Neural progenitor cell (in vitro differentiated cells): ENCODE results near the gene CFAP20DC. TPM values are rescaled to one million over a fixed set of nuclear protein-coding genes. Genes with fewer than 3 reads are reported as not detected.

Experiments used
- DNase-seq: peaks from one replicate; pipeline ENCODE4 v3.0.0-alpha.2; 2016; ENCODE audit warnings: low spot score
- H2AFZ ChIP-seq: fragments of 200-600 bp; sonication (generic); replicated peaks from 2 replicates; pipeline ENCODE4 v1.6.1; 2016; ENCODE audit warnings: antibody characterized with exemption
- H3F3A ChIP-seq: fragments of 200-600 bp; sonication (generic); 2 replicates; pipeline ENCODE4 v1.6.1; 2016; ENCODE audit warnings: antibody characterized with exemption, low read depth
- H3K27ac ChIP-seq: fragments of 200-600 bp; sonication (generic); 2 replicates; pipeline ENCODE4 v1.5.1; 2016; ENCODE audit warnings: mild to moderate bottlenecking
- H3K27me3 ChIP-seq: fragments of 200-600 bp; sonication (generic); 2 replicates; pipeline ENCODE4 v1.6.1; 2016; ENCODE audit warnings: mild to moderate bottlenecking, moderate library complexity
- H3K36me3 ChIP-seq: fragments of 200-600 bp; sonication (generic); 2 replicates; pipeline ENCODE4 v1.5.1; 2016
- H3K4me1 ChIP-seq: fragments of 200-600 bp; sonication (generic); 2 replicates; pipeline ENCODE4 v1.6.1; 2016; ENCODE audit warnings: mixed run types
- H3K4me2 ChIP-seq: fragments of 200-600 bp; sonication (generic); 2 replicates; pipeline ENCODE4 v1.6.1; 2016
- H3K4me3 ChIP-seq: fragments of 200-600 bp; sonication (generic); 2 replicates; pipeline ENCODE4 v1.5.1; 2016
- H3K79me2 ChIP-seq: fragments of 200-600 bp; sonication (generic); 2 replicates; pipeline ENCODE4 v1.6.1; 2016; ENCODE audit warnings: low read depth
- H3K9ac ChIP-seq: fragments of 200-600 bp; sonication (generic); 2 replicates; pipeline ENCODE4 v1.6.1; 2016
- H3K9me3 ChIP-seq: fragments of 200-600 bp; sonication (generic); 2 replicates; pipeline ENCODE4 v1.5.1; 2016; ENCODE audit warnings: low read depth
- H4K20me1 ChIP-seq: fragments of 200-600 bp; sonication (generic); 2 replicates; pipeline ENCODE4 v1.6.1; 2016; ENCODE audit warnings: low read depth
- H3K27ac Mint-ChIP-seq: 3 replicates; pipeline ENCODE4 v1.8.0; 2021; ENCODE audit warnings: mixed read lengths
- H3K27me3 Mint-ChIP-seq: 2 replicates; pipeline ENCODE4 v1.8.0; 2022; ENCODE audit warnings: low read depth, mild to moderate bottlenecking, inconsistent platforms, moderate library complexity, mixed read lengths; ENCODE audit not compliant: insufficient read depth
- H3K36me3 Mint-ChIP-seq: 3 replicates; pipeline ENCODE4 v1.8.0; 2021; ENCODE audit warnings: mixed read lengths
- H3K4me1 Mint-ChIP-seq: 3 replicates; pipeline ENCODE4 v1.8.0; 2021; ENCODE audit warnings: mixed read lengths
- H3K4me3 Mint-ChIP-seq: 3 replicates; pipeline ENCODE4 v1.8.0; 2021; ENCODE audit warnings: mild to moderate bottlenecking, moderate library complexity, mixed read lengths
- H3K9me3 Mint-ChIP-seq: 3 replicates; pipeline ENCODE4 v1.8.0; 2020; ENCODE audit warnings: mixed read lengths
- EZH2 ChIP-seq: fragments of 200-600 bp; sonication (generic); IDR thresholded peaks from 2 replicates; pipeline ENCODE4 v1.6.1; 2017; ENCODE audit warnings: antibody characterized with exemption, mild to moderate bottlenecking, moderate library complexity
- EZH2phosphoT487 ChIP-seq: fragments of 200-600 bp; sonication (generic); IDR thresholded peaks from 2 replicates; pipeline ENCODE4 v1.6.1; 2017; ENCODE audit warnings: antibody characterized with exemption
- total RNA-seq: library from RNA; depleted of rRNA; stranded (reverse); fragments of >200 nt; gene quantifications from 2 replicates; pipeline ENCODE4 v1.2.3, GENCODE V29; 2015; ENCODE audit warnings: low replicate concordance
- TF ChIP-seq, protein P1 (sequence below): fragments of 200-600 bp; sonication (generic); IDR thresholded peaks from 2 replicates; pipeline ENCODE4 v1.5.1; 2017; ENCODE audit warnings: antibody characterized with exemption, mild to moderate bottlenecking

CFAP20DC gene
- total RNA-seq, 1 donor from 2014 or later: 14.0 TPM

DNA sequence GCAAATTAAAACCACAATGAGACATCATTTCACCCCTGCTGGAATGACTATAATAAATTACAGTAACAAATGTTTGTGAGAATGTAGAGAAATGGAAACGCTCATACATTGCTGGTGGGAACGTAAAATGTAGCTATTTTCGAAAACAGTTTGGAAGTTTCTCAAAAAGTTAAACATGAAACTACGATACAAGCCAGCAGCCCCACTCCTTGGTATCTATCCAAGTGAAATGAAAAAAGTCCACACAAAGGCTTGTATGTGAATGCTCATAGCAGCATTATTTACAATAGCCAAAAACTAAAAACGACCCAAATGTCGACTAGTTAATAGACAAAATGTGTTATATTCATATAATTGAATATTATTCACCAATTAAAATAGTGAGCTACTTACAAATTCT is 22.9 kb upstream of the CFAP20DC start:
- Histone ChIP-seq H3K9ac (no peak overlapping the region), H3K9me3 (no peaks in the 10 kb centered on the region), H3K4me2 (no peak overlapping the region), H3K4me3 (no peak overlapping the region), H4K20me1 (no peaks in the 10 kb centered on the region), H2AFZ (no peak overlapping the region), H3K27ac (no peak overlapping the region), H3K27me3 (no peaks in the 10 kb centered on the region), H3F3A (no peaks in the 10 kb centered on the region), H3K79me2 (no peaks in the 10 kb centered on the region), H3K36me3 (no peaks in the 10 kb centered on the region), H3K4me1 (no peaks in the 10 kb centered on the region)
- Mint-ChIP-seq H3K4me3 (no peak overlapping the region), H3K36me3 (no peaks in the 10 kb centered on the region), H3K27me3 (no peaks in the 10 kb centered on the region), H3K9me3 (no peaks in the 10 kb centered on the region), H3K27ac (no peak overlapping the region), H3K4me1 (peaks cover 2% of the 10 kb centered on the region)
- TF ChIP-seq EZH2 (no peak), EZH2phosphoT487 (no peak)
- TF ChIP-seq, protein P1, sequence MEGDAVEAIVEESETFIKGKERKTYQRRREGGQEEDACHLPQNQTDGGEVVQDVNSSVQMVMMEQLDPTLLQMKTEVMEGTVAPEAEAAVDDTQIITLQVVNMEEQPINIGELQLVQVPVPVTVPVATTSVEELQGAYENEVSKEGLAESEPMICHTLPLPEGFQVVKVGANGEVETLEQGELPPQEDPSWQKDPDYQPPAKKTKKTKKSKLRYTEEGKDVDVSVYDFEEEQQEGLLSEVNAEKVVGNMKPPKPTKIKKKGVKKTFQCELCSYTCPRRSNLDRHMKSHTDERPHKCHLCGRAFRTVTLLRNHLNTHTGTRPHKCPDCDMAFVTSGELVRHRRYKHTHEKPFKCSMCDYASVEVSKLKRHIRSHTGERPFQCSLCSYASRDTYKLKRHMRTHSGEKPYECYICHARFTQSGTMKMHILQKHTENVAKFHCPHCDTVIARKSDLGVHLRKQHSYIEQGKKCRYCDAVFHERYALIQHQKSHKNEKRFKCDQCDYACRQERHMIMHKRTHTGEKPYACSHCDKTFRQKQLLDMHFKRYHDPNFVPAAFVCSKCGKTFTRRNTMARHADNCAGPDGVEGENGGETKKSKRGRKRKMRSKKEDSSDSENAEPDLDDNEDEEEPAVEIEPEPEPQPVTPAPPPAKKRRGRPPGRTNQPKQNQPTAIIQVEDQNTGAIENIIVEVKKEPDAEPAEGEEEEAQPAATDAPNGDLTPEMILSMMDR: no peak
- no peak for DNase-seq

DNA sequence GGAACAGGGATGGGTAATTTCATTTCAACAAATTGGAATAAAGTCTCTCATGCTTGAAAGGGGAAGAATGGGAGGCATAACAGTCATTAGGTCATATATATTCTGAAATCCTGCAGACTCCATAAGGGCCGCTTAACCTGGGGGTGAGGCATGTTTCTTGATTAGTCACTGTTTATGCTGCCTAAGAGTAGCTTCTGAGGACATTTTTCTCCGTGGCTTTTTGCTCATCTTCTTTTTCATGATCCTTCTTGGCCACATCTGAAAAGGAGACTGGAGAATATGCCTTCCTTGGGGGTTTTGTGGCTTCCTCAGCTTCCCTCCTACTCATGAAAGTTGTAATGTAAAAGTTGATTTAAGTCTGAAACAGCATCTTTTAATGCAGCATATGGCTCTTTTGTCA is 20.0 kb upstream of the CFAP20DC start:
- peaks cover under 1% of the 10 kb centered on the region for H3K4me1 ChIP-seq
- no peak overlapping the region for H2AFZ ChIP-seq
- no peaks in the 10 kb centered on the region for H3K36me3 Mint-ChIP-seq
- DNase-seq: no peak
- H3K27me3 ChIP-seq: no peaks in the 10 kb centered on the region
- no peaks in the 10 kb centered on the region for H4K20me1 ChIP-seq
- H3K27ac ChIP-seq: no peak overlapping the region
- H3K4me1 Mint-ChIP-seq: peaks cover 6% of the 10 kb centered on the region
- TF ChIP-seq EZH2phosphoT487: no peak
- no peak for TF ChIP-seq EZH2
- TF ChIP-seq, protein P1: no peak
- H3K27me3 Mint-ChIP-seq: no peaks in the 10 kb centered on the region
- H3K9me3 Mint-ChIP-seq: peaks cover 5% of the 10 kb centered on the region
- H3K9ac ChIP-seq: no peak overlapping the region
- no peak overlapping the region for H3K4me3 ChIP-seq
- no peak overlapping the region for H3K4me2 ChIP-seq
- H3F3A ChIP-seq: peaks cover 4% of the 10 kb centered on the region
- H3K9me3 ChIP-seq: no peaks in the 10 kb centered on the region
- H3K4me3 Mint-ChIP-seq: no peak overlapping the region
- no peaks in the 10 kb centered on the region for H3K79me2 ChIP-seq
- H3K27ac Mint-ChIP-seq: no peak overlapping the region
- H3K36me3 ChIP-seq: no peaks in the 10 kb centered on the region

DNA sequence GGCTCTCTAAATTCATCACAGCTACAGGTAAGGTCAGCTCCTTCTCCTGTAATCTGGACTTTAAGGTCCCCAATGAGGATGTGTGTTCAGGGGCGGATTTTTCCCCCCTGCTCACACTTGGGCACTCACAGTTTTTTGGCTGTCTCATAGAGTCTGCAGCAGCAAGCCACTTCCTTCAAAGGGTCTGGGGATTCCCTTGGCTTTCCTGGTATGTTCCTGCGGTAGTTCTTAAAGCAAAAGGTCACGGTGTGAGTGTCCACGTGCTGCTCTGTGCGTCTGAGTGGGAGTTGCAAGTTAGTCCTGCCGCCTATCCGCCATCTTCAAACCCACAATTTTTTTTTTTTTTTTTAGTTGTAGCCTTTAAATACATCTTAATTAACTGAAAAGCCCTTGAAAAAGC is 15.4 kb upstream of the CFAP20DC start:
- H2AFZ ChIP-seq: peak overlapping the region; percentile 59
- no peak overlapping the region for H3K27ac ChIP-seq
- peaks cover 3% of the 10 kb centered on the region for H3K4me1 ChIP-seq
- Mint-ChIP-seq H3K4me1 (peaks cover 10% of the 10 kb centered on the region), H3K36me3 (no peaks in the 10 kb centered on the region), H3K4me3 (no peak overlapping the region), H3K27me3 (no peaks in the 10 kb centered on the region), H3K27ac (no peak overlapping the region), H3K9me3 (peaks cover 19% of the 10 kb centered on the region)
- peaks cover 13% of the 10 kb centered on the region for H3F3A ChIP-seq
- no peak overlapping the region for H3K4me2 ChIP-seq
- H4K20me1 ChIP-seq: no peaks in the 10 kb centered on the region
- H3K36me3 ChIP-seq: no peaks in the 10 kb centered on the region
- H3K9me3 ChIP-seq: peaks cover 3% of the 10 kb centered on the region
- no peaks in the 10 kb centered on the region for H3K79me2 ChIP-seq
- H3K9ac ChIP-seq: no peak overlapping the region
- H3K4me3 ChIP-seq: no peak overlapping the region
- H3K27me3 ChIP-seq: no peaks in the 10 kb centered on the region
- DNase-seq: no peak
- TF ChIP-seq, protein P1: no peak
- TF ChIP-seq EZH2phosphoT487 (no peak), EZH2 (no peak)
